Measurements from ENCODE around the gene PRKCA.

The PRKCA gene

DNA sequence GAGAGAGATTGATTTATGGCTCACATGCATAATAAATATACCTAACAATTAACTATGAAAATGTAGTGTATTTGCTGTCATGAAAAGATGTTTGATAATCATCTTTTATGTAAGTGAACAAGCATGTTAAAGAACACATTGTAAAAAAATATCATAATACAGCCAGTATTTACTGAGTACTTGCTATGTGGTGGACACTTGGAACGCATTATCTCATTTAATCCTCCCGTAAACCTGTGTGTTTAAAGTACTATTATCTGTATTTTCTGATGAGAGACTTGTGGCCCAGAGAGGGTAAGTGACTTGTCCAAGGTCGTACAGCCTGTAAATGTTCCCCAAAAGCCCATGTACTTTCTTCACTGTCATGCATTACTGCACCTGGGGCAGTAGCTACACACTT, 70.7 kb downstream of the PRKCA start:
- Histone ChIP-seq H3K4me3 (ENCODE audit: low read length, poor library complexity, severe bottlenecking) (no peak overlapping the region), H3K4me2 (ENCODE audit: low read depth, low read length, poor library complexity, severe bottlenecking) (no peak overlapping the region), H4K20me1 (ENCODE audit: insufficient read depth, low read length, poor library complexity, severe bottlenecking) (no peaks in the 10 kb centered on the region), H3K9me3 (ENCODE audit: insufficient read depth, low read depth, low read length) (no peaks in the 10 kb centered on the region), H3K27me3 (ENCODE audit: insufficient read depth, low read length, poor library complexity, severe bottlenecking) (no peaks in the 10 kb centered on the region), H3K79me2 (ENCODE audit: insufficient read depth, low read length) (no peaks in the 10 kb centered on the region), H3K36me3 (ENCODE audit: insufficient read depth, low read length) (no peaks in the 10 kb centered on the region), H3K4me1 (ENCODE audit: insufficient read depth, low read length, poor library complexity, severe bottlenecking) (peaks cover 6% of the 10 kb centered on the region), H3K9ac (ENCODE audit: low read depth, low read length, poor library complexity, severe bottlenecking) (no peak overlapping the region), H3F3A (ENCODE audit: low read depth) (no peaks in the 10 kb centered on the region), H2AFZ (ENCODE audit: low read length) (no peak overlapping the region), H3K9me2 (replicated peaks; ENCODE audit: low read depth, low read length) (no peaks in the 10 kb centered on the region)
- TF ChIP-seq, protein P1, sequence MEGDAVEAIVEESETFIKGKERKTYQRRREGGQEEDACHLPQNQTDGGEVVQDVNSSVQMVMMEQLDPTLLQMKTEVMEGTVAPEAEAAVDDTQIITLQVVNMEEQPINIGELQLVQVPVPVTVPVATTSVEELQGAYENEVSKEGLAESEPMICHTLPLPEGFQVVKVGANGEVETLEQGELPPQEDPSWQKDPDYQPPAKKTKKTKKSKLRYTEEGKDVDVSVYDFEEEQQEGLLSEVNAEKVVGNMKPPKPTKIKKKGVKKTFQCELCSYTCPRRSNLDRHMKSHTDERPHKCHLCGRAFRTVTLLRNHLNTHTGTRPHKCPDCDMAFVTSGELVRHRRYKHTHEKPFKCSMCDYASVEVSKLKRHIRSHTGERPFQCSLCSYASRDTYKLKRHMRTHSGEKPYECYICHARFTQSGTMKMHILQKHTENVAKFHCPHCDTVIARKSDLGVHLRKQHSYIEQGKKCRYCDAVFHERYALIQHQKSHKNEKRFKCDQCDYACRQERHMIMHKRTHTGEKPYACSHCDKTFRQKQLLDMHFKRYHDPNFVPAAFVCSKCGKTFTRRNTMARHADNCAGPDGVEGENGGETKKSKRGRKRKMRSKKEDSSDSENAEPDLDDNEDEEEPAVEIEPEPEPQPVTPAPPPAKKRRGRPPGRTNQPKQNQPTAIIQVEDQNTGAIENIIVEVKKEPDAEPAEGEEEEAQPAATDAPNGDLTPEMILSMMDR (conservative IDR thresholded peaks at IDR 0.05; ENCODE audit: low read length): no peak
- no peak for TF ChIP-seq EZH2phosphoT487 (IDR thresholded peaks at IDR 0.05; ENCODE audit: borderline replicate concordance)

DNA sequence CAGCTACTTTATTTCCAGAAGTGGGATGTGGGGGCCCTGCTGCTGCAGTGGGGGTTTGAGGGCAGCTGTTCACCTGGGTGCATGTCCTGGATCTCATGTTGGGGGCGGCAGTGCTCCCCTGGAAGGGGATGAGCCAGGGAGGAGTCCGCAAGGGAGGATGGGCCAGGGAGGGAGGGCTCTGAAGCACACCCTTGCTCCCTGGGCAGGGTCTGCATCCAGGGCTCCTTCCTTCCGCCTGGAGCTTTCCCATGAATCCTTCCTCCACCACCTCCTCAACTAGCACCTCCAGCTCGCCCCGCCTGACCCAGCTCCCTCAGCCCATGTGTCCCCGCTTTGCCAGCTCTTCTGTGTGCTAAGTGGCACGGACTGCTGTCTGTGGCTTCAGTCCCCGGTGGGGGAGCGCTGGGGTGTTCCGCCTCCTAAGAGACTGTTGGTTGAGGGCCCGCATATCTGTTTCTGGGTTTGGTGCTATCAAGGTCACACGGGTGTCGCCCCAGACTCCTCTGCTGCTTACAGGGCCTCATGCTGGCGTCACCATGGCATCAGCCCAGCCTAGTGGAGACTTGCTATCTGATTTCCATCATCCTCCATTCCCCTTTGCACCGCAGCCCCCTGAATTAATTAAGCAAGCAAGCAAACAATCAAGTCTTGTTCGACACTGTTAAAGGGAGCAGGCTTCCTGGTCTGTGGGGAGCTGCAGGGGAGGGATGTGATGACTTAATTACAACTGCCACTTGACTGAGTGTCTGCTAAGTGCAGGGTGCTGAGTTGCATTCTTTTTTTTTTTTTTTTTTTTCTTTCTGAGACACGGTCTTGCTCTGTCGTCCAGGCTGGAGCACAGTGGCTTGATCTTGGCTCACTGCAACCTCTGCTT, 71.8 kb downstream of the PRKCA start:
- TF ChIP-seq, protein P1 (conservative IDR thresholded peaks at IDR 0.05; ENCODE audit: low read length): no peak
- no peak for TF ChIP-seq EZH2phosphoT487 (IDR thresholded peaks at IDR 0.05; ENCODE audit: borderline replicate concordance)
- Histone ChIP-seq H4K20me1 (ENCODE audit: insufficient read depth, low read length, poor library complexity, severe bottlenecking) (no peaks in the 10 kb centered on the region), H3K4me3 (ENCODE audit: low read length, poor library complexity, severe bottlenecking) (no peak overlapping the region), H3K9ac (ENCODE audit: low read depth, low read length, poor library complexity, severe bottlenecking) (no peak overlapping the region), H3K27me3 (ENCODE audit: insufficient read depth, low read length, poor library complexity, severe bottlenecking) (no peaks in the 10 kb centered on the region), H3K9me2 (replicated peaks; ENCODE audit: low read depth, low read length) (no peaks in the 10 kb centered on the region), H3K4me2 (ENCODE audit: low read depth, low read length, poor library complexity, severe bottlenecking) (no peak overlapping the region), H3K4me1 (ENCODE audit: insufficient read depth, low read length, poor library complexity, severe bottlenecking) (peaks cover 6% of the 10 kb centered on the region), H3F3A (ENCODE audit: low read depth) (no peaks in the 10 kb centered on the region), H3K79me2 (ENCODE audit: insufficient read depth, low read length) (no peaks in the 10 kb centered on the region), H3K9me3 (ENCODE audit: insufficient read depth, low read depth, low read length) (no peaks in the 10 kb centered on the region), H3K36me3 (ENCODE audit: insufficient read depth, low read length) (no peaks in the 10 kb centered on the region), H2AFZ (ENCODE audit: low read length) (0 out of 2 replicates have a peak overlapping the region, but pooled peaks have one; percentile 49)

DNA sequence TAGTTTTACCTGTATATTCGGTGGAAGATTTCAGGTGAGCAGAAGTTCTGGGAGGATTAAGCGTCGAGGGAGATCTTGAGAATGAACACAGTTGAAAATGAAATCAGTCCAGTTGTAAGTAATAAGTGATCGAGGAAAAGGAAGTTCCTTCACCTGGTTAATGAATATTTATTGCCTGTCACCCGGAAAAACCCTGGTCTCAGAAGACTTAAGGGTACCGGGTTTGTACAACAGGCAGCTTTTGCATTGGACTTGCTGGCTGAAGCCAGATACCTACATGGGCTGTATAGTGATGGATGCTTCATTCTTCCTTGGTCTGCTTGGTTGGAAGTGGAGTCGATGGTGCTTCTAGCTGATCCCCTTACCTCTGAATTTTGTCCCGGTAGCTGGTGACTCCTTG, 72.7 kb downstream of the PRKCA start:
- H3K9me3 ChIP-seq (ENCODE audit: insufficient read depth, low read depth, low read length): no peaks in the 10 kb centered on the region
- H4K20me1 ChIP-seq (ENCODE audit: insufficient read depth, low read length, poor library complexity, severe bottlenecking): no peaks in the 10 kb centered on the region
- peak overlapping the region; percentile 23 for H3K4me2 ChIP-seq (ENCODE audit: low read depth, low read length, poor library complexity, severe bottlenecking)
- peaks cover 6% of the 10 kb centered on the region for H3K4me1 ChIP-seq (ENCODE audit: insufficient read depth, low read length, poor library complexity, severe bottlenecking)
- H3K9ac ChIP-seq (ENCODE audit: low read depth, low read length, poor library complexity, severe bottlenecking): no peak overlapping the region
- H3K36me3 ChIP-seq (ENCODE audit: insufficient read depth, low read length): no peaks in the 10 kb centered on the region
- H3K4me3 ChIP-seq (ENCODE audit: low read length, poor library complexity, severe bottlenecking): no peak overlapping the region
- H3K9me2 ChIP-seq (replicated peaks; ENCODE audit: low read depth, low read length): no peaks in the 10 kb centered on the region
- H3K27me3 ChIP-seq (ENCODE audit: insufficient read depth, low read length, poor library complexity, severe bottlenecking): no peaks in the 10 kb centered on the region
- no peaks in the 10 kb centered on the region for H3K79me2 ChIP-seq (ENCODE audit: insufficient read depth, low read length)
- no peak for TF ChIP-seq EZH2phosphoT487 (IDR thresholded peaks at IDR 0.05; ENCODE audit: borderline replicate concordance)
- TF ChIP-seq, protein P1 (conservative IDR thresholded peaks at IDR 0.05; ENCODE audit: low read length): no peak
- H3F3A ChIP-seq (ENCODE audit: low read depth): no peaks in the 10 kb centered on the region
- no peak overlapping the region for H2AFZ ChIP-seq (ENCODE audit: low read length)
